RPMI8226 (cell line): ENCODE measurements around the gene MUL1.
"Not testable (repeated sequence)": the region's sequence is repeated elsewhere in the genome, so short reads cannot be mapped to it uniquely, and the experiment has no call there.

Source experiments
- DNase-seq: peaks from one replicate; pipeline ENCODE4 v3.0.0-alpha.2; 2015

MUL1 gene

GRCh38 chr1:20507564-20508410, at the start of gene MUL1:
Gene MUL1 (minus strand): TSS chr1:20508151. CDS start chr1:20508024, 127 bp downstream.
- DNase-seq, result peak; percentile 96

GRCh38 chr1:20555758-20556120, 47.8 kb upstream of the MUL1 start:
- no peak for DNase-seq

GRCh38 chr1:20555025-20555757, 47.2 kb upstream of the MUL1 start:
- no peak for DNase-seq

GRCh38 chr1:20552728-20553445, 44.9 kb upstream of the MUL1 start:
- no peak for DNase-seq

- DNase-seq, result no peak
Measured at GRCh38 chr1:20551945-20552727, 44.2 kb upstream of the MUL1 start, which contains the start of gene FAM43B. Gene FAM43B (plus strand): TSS chr1:20552573. CDS start chr1:20552974, 401 bp downstream.

- DNase-seq, result no peak
Measured at GRCh38 chr1:20551161-20551560, 43.2 kb upstream of the MUL1 start.

- DNase-seq, result no peak
Measured at GRCh38 chr1:20546637-20547036, 38.7 kb upstream of the MUL1 start.

- DNase-seq, result no peak
Measured at GRCh38 chr1:20540281-20540680, 32.3 kb upstream of the MUL1 start.

- DNase-seq, result no peak
Measured at GRCh38 chr1:20538760-20539551, 31.0 kb upstream of the MUL1 start.

GRCh38 chr1:20538227-20538626, 30.3 kb upstream of the MUL1 start:
- DNase-seq, result no peak

GRCh38 chr1:20534659-20535417, 26.9 kb upstream of the MUL1 start:
- no peak for DNase-seq

- no peak for DNase-seq
Measured at GRCh38 chr1:20533635-20534034, 25.7 kb upstream of the MUL1 start.

- DNase-seq, result no peak
Measured at GRCh38 chr1:20530901-20531300, 22.9 kb upstream of the MUL1 start.

GRCh38 chr1:20530306-20530705, 22.4 kb upstream of the MUL1 start:
- no peak for DNase-seq

GRCh38 chr1:20528221-20528620, 20.3 kb upstream of the MUL1 start:
- DNase-seq, result no peak

- DNase-seq, result no peak
Measured at GRCh38 chr1:20526267-20526666, 18.3 kb upstream of the MUL1 start.

GRCh38 chr1:20521960-20522861, 14.3 kb upstream of the MUL1 start:
- peak; percentile 81 for DNase-seq

- not testable (repeated sequence) for DNase-seq
Measured at GRCh38 chr1:20519609-20520262, 11.8 kb upstream of the MUL1 start.
